Liver (tissue), 9 donors: ENCODE results near the gene SLAIN1. TPM values are rescaled to one million over a fixed set of nuclear protein-coding genes. Genes with fewer than 3 reads are reported as not detected.

Experiments
- DNase-seq: peaks from one replicate; pipeline ENCODE4 v3.0.0-alpha.2; 2017; ENCODE audit warnings: low spot score
- H3K27ac ChIP-seq, 2 donors: one replicate each; pipeline ENCODE4 v1.7.0; 2013; ENCODE audit warnings: inconsistent platforms in 2 of 2, low read length in 2 of 2, control low read depth in 1 of 2, low read depth in 1 of 2, mild to moderate bottlenecking in 1 of 2
- H3K27me3 ChIP-seq, 4 donors: one replicate each; pipeline versions ENCODE4 v1.6.1 to v1.7.0; 2013; ENCODE audit warnings: low read length in 3 of 4, inconsistent platforms in 1 of 4, mild to moderate bottlenecking in 1 of 4, moderate library complexity in 1 of 4; ENCODE audit not compliant: control insufficient read depth in 4 of 4, insufficient read depth in 4 of 4
- H3K36me3 ChIP-seq, 4 donors: one replicate each; pipeline versions ENCODE4 v1.6.1 to v1.7.0; 2013; ENCODE audit warnings: low read length in 3 of 4, mild to moderate bottlenecking in 3 of 4, low read depth in 1 of 4, moderate library complexity in 1 of 4; ENCODE audit not compliant: control insufficient read depth in 4 of 4, insufficient read depth in 3 of 4
- H3K4me1 ChIP-seq, 4 donors: one replicate each; pipeline versions ENCODE4 v1.6.1 to v1.7.0; 2013; ENCODE audit warnings: low read length in 3 of 4, mild to moderate bottlenecking in 3 of 4, moderate library complexity in 1 of 4; ENCODE audit not compliant: control insufficient read depth in 4 of 4, insufficient read depth in 4 of 4
- H3K4me3 ChIP-seq, 3 donors: one replicate each; pipeline versions ENCODE4 v1.6.1 to v1.7.0; 2013; ENCODE audit warnings: low read length in 3 of 3, control low read depth in 1 of 3, low read depth in 1 of 3, mild to moderate bottlenecking in 1 of 3
- H3K9ac ChIP-seq, 2 donors: one replicate each; pipeline ENCODE4 v1.7.0; 2013; ENCODE audit warnings: low read length in 2 of 2, mild to moderate bottlenecking in 2 of 2, moderate library complexity in 2 of 2, control low read depth in 1 of 2, low read depth in 1 of 2
- H3K9me3 ChIP-seq, 4 donors: one replicate each; pipeline versions ENCODE4 v1.6.1 to v1.7.0; 2013; ENCODE audit warnings: low read length in 3 of 4; ENCODE audit not compliant: control insufficient read depth in 4 of 4
- ATF3 ChIP-seq: IDR thresholded peaks from 2 replicates; pipeline ENCODE4 v1.6.1; 2016; ENCODE audit warnings: antibody characterized with exemption
- EGR1 ChIP-seq, 2 donors: IDR thresholded peaks; 2 replicates each; pipeline ENCODE4 v1.6.1; 2016 to 2018; ENCODE audit warnings: antibody characterized with exemption in 2 of 2, low read depth in 2 of 2
- FOXA1 ChIP-seq: IDR thresholded peaks from 2 replicates; pipeline ENCODE4 v1.6.1; 2016; ENCODE audit warnings: antibody characterized with exemption
- FOXA2 ChIP-seq: IDR thresholded peaks from 2 replicates; pipeline ENCODE4 v1.6.1; 2016; ENCODE audit warnings: antibody characterized with exemption
- GABPA ChIP-seq, 2 donors: IDR thresholded peaks in 1 of 2; conservative IDR thresholded peaks in 1 of 2; 2 replicates each; pipeline ENCODE4 v1.6.1; 2016; ENCODE audit warnings: antibody characterized with exemption in 2 of 2, mild to moderate bottlenecking in 1 of 2, moderate library complexity in 1 of 2
- HNF4G ChIP-seq: IDR thresholded peaks from 2 replicates; pipeline ENCODE4 v1.6.1; 2016; ENCODE audit warnings: antibody characterized with exemption
- JUND ChIP-seq, 2 donors: IDR thresholded peaks; 2 replicates each; pipeline ENCODE4 v1.6.1; 2016; ENCODE audit warnings: antibody characterized with exemption in 2 of 2
- NR2F2 ChIP-seq: IDR thresholded peaks from 2 replicates; pipeline ENCODE4 v1.6.1; 2016; ENCODE audit warnings: antibody characterized with exemption
- RAD21 ChIP-seq, 2 donors: IDR thresholded peaks; 2 replicates each; pipeline ENCODE4 v1.6.1; 2016; ENCODE audit warnings: antibody characterized with exemption in 2 of 2, mild to moderate bottlenecking in 2 of 2
- REST ChIP-seq: IDR thresholded peaks from 2 replicates; pipeline ENCODE4 v1.6.1; 2016; ENCODE audit warnings: antibody characterized with exemption, mild to moderate bottlenecking
- RXRA ChIP-seq, 2 donors: IDR thresholded peaks; 2 replicates each; pipeline ENCODE4 v1.6.1; 2017 to 2018; ENCODE audit warnings: antibody characterized with exemption in 2 of 2, mild to moderate bottlenecking in 1 of 2
- SP1 ChIP-seq: IDR thresholded peaks from 2 replicates; pipeline ENCODE4 v1.6.1; 2018; ENCODE audit warnings: antibody characterized with exemption, mild to moderate bottlenecking
- TAF1 ChIP-seq: conservative IDR thresholded peaks from 2 replicates; pipeline ENCODE4 v1.6.1; 2016; ENCODE audit warnings: antibody characterized with exemption, mild to moderate bottlenecking
- YY1 ChIP-seq: IDR thresholded peaks from 2 replicates; pipeline ENCODE4 v1.6.1; 2016; ENCODE audit warnings: antibody characterized with exemption, mild to moderate bottlenecking
- WGBS: extraction: QIAGEN DNeasy Blood & Tissue Kit; methylation state at CpG from one replicate; pipeline ENCODE4 v1.1.7; 2013; 5-methylcytosine and 5-hydroxymethylcytosine counted together
- polyA plus RNA-seq, 2 donors: library from polyadenylated mRNA; stranded (reverse) in 1 of 2; unstranded in 1 of 2; fragments of 200-250 nt in 1 of 2; fragments of >200 nt in 1 of 2; fragmentation: Nextera tagmentation in 1 of 2; extraction: Ambion mirVana in 1 of 2; gene quantifications; one replicate each; pipeline versions ENCODE4 v1.2.1 to v1.2.3, GENCODE V29; 2013 to 2015
- total RNA-seq, 2 donors: library from RNA; depleted of rRNA; stranded (reverse); fragments of >200 nt; gene quantifications; one replicate each; pipeline ENCODE4 v1.2.3, GENCODE V29; 2014
- TF ChIP-seq, protein P1 (sequence below): fragments of 150-350 bp; IDR thresholded peaks from 2 replicates; pipeline ENCODE4 v1.5.1; 2017; ENCODE audit warnings: improper control_type of control experiment, low read depth, low read length; ENCODE audit not compliant: missing input control
- TF ChIP-seq, protein P2 (sequence below): IDR thresholded peaks from 2 replicates; pipeline ENCODE4 v1.6.1; 2016; ENCODE audit warnings: antibody characterized with exemption
- TF ChIP-seq, protein P3 (sequence below): IDR thresholded peaks from 2 replicates; pipeline ENCODE4 v1.6.1; 2016; ENCODE audit warnings: antibody characterized with exemption
- donor health status: healthy.
- donor health status: healthy.
- donor health status: healthy.
- donor health status: healthy.
- donor health status: healthy.

SLAIN1 gene
- total and polyA plus RNA-seq, 4 donors = 1.9 to 7.9 (median 7.1) TPM

DNA sequence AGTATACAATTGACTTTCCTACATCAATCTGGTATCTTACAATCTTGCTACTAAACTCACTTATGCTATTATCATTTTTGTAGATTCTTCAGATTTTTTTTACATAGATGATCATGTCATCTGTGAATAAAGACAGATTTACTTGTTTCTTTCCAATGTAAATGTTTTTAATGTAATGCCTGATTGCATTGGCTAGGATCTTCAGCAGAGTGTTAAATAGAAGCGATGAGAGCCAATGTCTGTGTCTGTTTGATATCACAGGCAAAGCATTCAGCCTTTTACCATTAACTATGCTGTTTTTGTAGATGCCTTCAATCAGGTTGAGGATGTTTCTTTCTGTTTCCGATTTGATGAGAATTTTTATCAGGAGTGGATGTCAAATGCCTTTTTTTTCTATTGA is 19.2 kb downstream of the SLAIN1 start:
- H3K4me1 ChIP-seq = no peaks in the 10 kb centered on the region
- no peaks in the 10 kb centered on the region for H3K36me3 ChIP-seq
- H3K27me3 ChIP-seq = no peaks in the 10 kb centered on the region
- no peak for TF ChIP-seq GABPA (IDR thresholded peaks at IDR 0.05 in 1 of 2, conservative IDR thresholded peaks at IDR 0.05 in 1 of 2)
- no peak for TF ChIP-seq TAF1
- no peak for TF ChIP-seq REST
- TF ChIP-seq, protein P1, sequence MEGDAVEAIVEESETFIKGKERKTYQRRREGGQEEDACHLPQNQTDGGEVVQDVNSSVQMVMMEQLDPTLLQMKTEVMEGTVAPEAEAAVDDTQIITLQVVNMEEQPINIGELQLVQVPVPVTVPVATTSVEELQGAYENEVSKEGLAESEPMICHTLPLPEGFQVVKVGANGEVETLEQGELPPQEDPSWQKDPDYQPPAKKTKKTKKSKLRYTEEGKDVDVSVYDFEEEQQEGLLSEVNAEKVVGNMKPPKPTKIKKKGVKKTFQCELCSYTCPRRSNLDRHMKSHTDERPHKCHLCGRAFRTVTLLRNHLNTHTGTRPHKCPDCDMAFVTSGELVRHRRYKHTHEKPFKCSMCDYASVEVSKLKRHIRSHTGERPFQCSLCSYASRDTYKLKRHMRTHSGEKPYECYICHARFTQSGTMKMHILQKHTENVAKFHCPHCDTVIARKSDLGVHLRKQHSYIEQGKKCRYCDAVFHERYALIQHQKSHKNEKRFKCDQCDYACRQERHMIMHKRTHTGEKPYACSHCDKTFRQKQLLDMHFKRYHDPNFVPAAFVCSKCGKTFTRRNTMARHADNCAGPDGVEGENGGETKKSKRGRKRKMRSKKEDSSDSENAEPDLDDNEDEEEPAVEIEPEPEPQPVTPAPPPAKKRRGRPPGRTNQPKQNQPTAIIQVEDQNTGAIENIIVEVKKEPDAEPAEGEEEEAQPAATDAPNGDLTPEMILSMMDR = no peak
- TF ChIP-seq SP1 = no peak
- no peak for TF ChIP-seq EGR1 (IDR thresholded peaks at IDR 0.05; ENCODE audit: low read depth in 2 of 2)
- TF ChIP-seq, protein P2, sequence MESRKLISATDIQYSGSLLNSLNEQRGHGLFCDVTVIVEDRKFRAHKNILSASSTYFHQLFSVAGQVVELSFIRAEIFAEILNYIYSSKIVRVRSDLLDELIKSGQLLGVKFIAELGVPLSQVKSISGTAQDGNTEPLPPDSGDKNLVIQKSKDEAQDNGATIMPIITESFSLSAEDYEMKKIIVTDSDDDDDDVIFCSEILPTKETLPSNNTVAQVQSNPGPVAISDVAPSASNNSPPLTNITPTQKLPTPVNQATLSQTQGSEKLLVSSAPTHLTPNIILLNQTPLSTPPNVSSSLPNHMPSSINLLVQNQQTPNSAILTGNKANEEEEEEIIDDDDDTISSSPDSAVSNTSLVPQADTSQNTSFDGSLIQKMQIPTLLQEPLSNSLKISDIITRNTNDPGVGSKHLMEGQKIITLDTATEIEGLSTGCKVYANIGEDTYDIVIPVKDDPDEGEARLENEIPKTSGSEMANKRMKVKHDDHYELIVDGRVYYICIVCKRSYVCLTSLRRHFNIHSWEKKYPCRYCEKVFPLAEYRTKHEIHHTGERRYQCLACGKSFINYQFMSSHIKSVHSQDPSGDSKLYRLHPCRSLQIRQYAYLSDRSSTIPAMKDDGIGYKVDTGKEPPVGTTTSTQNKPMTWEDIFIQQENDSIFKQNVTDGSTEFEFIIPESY = no peak
- TF ChIP-seq YY1 = no peak
- TF ChIP-seq FOXA2 = no peak
- TF ChIP-seq, protein P3, sequence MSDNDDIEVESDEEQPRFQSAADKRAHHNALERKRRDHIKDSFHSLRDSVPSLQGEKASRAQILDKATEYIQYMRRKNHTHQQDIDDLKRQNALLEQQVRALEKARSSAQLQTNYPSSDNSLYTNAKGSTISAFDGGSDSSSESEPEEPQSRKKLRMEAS = no peak
- no peak for TF ChIP-seq NR2F2
- TF ChIP-seq HNF4G = no peak
- H3K9ac ChIP-seq = no peak overlapping the region
- DNase-seq = no peak
- no peak overlapping the region for H3K4me3 ChIP-seq
- 68% methylated on average over 2 of the region's 2 CpGs for WGBS
- no peak overlapping the region for H3K27ac ChIP-seq
- H3K9me3 ChIP-seq = no peaks in the 10 kb centered on the region

DNA sequence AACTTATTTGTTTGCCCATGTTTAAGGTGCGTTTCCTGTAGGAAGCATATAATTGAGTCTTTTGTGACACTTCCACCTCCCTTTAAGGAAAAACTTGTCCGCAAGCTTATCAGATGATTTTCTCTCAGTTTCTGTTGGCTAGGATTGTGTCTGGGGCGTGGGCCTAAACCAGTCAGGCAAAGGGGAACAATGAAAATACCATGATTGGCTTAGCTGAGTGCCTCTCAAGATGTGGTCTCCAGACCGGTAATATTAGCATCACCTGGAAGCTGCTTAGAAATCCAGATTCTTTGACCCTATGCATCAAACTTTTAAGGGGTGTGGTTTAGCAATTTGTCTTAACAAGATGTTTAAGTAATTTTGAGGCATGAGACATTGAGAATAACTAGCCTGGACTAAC is 20.0 kb downstream of the SLAIN1 start:
- no peaks in the 10 kb centered on the region for H3K9me3 ChIP-seq
- no peaks in the 10 kb centered on the region for H3K27me3 ChIP-seq
- WGBS = 93% methylated on average over 4 of the region's 4 CpGs
- H3K27ac ChIP-seq = no peak overlapping the region
- DNase-seq = no peak
- H3K36me3 ChIP-seq = no peaks in the 10 kb centered on the region
- H3K9ac ChIP-seq = no peak overlapping the region
- H3K4me3 ChIP-seq = no peak overlapping the region
- no peaks in the 10 kb centered on the region for H3K4me1 ChIP-seq
- TF ChIP-seq HNF4G (no peak), REST (no peak), JUND (IDR thresholded peaks at IDR 0.05) (no peak), EGR1 (IDR thresholded peaks at IDR 0.05; ENCODE audit: low read depth in 2 of 2) (no peak), FOXA2 (no peak), NR2F2 (no peak), SP1 (no peak), RXRA (IDR thresholded peaks at IDR 0.05) (no peak), YY1 (no peak), FOXA1 (no peak), RAD21 (IDR thresholded peaks at IDR 0.05) (no peak), TAF1 (no peak), ATF3 (no peak)
- TF ChIP-seq, protein P1 = no peak
- TF ChIP-seq, protein P3 = no peak
